Stimulated activated CD8-positive, alpha-beta memory T cell treated with anti-CD3 and anti-CD28 coated beads, Interleukin-7, amount 100 ng/mL, for 1 hour (primary cell): ENCODE measurements around the gene WFDC12.
A peak's percentile ranks its signal among the peaks of the same experiment; 100 is the strongest.
"Not testable (repeated sequence)": the region's sequence is repeated elsewhere in the genome, so short reads cannot be mapped to it uniquely, and the experiment has no call there.

Experiments
- DNase-seq, 2 donors: peaks; one replicate each; pipeline ENCODE4 v3.0.0-alpha.2; 2020; ENCODE audit warnings: low read depth in 2 of 2

WFDC12 gene, protein sequence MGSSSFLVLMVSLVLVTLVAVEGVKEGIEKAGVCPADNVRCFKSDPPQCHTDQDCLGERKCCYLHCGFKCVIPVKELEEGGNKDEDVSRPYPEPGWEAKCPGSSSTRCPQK

DNA sequence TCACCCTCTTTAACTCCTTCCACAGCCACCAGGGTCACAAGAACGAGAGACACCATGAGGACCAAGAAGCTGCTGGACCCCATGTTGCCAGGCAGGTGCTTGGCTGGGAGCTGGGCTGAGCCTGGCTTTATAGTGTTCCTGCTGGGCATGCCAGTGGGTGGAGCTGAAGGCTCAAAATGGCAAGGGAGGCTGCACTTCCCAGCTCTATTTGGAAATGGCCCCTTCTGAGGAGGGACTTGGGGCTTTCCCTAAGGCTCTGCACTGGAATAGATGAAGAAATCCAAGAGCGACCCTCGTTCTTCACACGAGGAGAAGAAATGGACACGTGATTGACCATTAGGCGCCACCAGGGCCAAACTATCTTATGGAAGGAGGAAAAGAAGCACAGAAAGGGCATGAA lies at the start of gene WFDC12:
WFDC12 (minus strand) TSS at position 101 of the 400 bp plus-strand sequence; CDS start at position 83, 18 bp downstream.
- no peak for DNase-seq

DNA sequence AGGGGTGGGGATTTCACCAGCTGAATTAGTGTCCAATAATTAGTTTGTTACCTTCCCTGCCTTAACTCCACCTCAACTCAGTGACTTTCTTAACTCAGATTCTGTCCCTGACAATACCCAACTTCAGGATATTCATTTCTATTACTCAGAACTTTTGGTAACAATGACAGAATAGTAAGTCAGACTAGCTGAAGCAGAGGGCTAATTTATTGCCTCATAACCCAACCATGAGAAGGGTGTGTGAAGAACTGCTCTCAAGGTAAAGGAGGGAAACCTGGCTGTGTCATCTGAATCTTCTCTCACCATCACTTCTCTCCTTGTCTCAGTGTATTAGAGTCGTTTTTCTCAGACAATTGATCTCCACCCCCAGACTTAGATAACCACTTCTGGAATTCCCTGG lies 49.3 kb upstream of the WFDC12 start:
- DNase-seq, result no peak

DNA sequence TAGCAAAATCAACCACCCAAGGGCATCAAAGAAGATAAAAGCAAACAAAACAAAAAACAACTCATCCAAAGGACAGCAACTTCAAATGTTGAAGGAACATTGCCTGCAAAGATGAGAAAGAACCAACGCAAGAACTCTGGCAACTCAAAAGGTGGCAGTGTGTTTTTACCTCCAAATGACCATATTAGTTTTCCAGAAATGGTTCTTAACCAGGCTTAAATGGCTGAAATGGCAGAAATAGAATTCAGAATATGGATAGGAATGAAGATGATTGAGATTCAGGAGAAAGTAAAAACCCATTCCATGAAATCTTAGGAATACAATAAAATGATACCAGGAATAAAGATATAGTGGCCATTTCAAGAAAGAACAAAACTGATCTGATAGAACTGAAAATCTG lies 40.6 kb upstream of the WFDC12 start:
- DNase-seq, result no peak

DNA sequence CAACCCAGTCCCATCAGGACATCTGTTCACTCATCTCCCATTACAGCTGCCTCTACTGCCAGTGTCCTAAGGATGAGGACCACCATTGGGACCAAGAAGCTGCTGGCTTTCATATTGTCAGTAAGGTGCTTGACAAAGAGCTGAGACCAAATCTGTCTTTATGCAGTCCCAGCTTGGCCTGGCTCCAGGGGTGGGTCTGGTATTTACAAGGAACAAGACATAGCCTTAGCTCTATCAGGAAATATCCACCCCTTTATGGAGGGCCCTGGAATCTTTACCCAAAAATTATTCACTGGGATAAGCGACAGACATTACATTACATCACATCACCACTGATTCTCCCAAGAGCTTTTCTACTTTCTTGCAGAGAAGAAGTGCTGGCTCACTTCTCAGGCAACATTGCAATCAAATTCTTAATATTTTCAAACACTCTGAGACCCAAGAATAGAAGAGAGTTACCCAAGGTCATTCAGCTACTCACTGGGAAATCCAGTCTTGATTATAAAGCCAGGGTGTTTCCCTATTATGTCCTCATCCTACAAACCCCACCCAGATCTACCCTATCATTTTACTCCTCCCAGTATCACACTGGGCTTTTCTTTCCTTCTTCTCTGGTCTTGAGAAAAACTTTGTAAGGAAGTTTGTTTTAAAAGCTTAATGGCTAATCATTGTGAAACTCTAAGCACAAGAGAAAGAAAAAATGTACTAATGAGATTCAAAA lies 39.0 kb upstream of the WFDC12 start:
- no peak for DNase-seq

DNA sequence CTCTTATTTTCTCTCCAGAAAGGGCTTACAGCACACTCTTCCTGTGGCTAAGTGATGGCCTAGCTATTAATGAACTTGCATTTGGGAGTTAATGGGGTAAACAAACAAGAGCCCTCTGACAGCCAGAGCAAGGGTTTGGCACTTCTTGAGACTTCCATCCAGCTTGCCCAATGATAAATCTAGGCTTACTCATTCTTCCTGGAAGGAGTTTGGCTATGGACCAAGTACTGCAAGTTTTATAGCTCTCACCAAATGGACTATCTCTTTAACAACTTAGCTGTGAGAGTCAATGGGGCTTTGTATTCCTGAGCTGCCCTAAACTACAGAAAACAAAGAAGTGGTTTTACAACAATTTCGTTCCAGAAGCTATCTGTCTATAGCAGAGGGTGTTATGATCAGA lies 33.7 kb upstream of the WFDC12 start:
- DNase-seq, result no peak

DNA sequence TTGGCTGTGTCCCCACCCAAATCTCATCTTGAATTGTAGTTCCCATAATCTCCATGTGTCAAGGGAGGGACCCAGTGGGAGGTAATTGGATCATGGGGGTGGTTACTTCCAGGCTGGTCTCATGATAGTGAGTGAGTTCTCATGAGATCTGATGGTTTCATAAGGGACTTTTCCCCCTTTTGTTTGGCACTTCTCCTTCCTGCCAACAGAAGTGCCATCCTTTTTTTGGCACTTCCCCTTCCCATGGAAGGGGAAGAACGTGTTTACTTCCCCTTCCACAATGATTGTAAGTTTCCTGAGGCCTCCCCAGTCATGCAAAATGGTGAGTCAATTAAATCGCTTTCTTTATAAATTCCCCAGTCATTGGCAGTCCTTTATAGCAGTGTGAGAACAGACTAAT lies 32.4 kb upstream of the WFDC12 start:
- DNase-seq, result no peak

DNA sequence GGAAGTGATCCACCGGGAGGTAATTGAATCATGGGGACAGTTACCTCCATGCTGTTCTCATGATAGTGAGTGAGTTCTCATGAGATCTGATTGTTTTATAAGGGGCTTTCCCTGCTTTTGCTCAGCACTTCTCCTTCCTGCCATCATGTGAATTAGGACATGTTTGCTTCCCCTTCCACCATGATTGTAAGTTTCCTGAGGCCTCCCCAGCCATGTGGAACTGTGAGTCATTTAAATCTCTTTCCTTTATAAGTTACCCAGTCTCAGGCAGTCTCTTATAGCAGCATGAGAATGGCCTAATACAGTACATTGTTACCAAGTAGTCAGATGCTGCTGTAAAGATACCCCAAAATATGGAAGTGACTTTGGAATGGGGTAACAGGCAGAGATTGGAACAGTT lies 30.5 kb upstream of the WFDC12 start:
- not testable (repeated sequence) for DNase-seq

DNA sequence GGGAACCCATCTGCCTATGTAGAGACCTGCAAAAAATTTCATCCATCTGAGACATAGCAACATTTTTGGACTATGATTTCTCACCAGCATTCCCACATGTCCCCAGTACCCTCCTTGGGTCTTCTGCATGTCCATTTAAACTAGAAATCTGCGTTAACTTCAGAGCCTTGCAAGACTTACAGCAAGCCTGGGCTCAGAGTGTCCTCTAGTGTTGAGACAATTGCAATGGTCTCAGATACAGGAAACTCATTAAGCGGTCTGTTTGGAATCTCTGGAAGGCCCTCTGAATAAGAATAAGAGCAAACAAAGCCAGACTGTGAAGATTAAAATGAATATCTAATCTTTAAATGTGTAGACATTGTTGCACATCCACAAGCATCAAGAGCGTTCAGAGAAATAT lies 29.9 kb upstream of the WFDC12 start:
- DNase-seq, result no peak

DNA sequence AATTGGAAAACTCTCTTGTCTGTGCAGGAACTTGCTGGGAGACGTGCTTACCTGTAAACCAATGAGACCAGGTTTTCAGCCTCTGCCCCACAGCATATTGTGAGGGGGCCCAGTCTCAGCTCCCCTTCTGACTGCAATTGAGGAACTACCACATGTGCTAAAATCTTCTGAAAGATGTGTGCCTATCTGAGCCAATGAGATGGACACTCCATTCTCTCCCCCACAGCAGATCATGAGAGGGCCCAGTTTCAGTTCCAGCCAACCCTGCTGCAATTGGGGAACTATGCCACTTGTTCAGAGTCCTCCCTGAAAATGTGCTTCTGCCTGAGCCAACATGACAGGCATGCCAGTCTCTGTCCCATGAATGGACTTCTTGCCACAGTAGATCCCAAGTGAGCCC lies 29.5 kb upstream of the WFDC12 start:
- DNase-seq, result no peak

DNA sequence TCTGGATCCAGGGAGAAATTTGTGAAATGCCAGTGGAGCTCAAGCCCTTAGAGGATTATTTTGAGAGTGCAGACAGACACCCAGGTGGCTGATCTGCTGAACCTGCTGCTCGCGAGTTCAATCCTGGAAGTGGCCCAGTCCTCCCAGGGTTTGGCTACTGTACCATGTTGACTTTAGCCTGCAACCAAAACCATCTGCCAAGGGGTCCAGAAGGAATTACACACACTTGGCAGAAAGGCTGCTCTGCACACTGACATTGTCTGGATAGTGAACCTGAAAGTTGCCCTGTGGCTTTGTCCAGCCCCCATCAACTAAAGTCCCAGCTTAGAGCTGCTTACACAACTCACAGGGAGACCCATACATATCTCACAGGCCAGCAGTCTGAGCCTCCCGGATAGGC lies 28.9 kb upstream of the WFDC12 start:
- no peak for DNase-seq

DNA sequence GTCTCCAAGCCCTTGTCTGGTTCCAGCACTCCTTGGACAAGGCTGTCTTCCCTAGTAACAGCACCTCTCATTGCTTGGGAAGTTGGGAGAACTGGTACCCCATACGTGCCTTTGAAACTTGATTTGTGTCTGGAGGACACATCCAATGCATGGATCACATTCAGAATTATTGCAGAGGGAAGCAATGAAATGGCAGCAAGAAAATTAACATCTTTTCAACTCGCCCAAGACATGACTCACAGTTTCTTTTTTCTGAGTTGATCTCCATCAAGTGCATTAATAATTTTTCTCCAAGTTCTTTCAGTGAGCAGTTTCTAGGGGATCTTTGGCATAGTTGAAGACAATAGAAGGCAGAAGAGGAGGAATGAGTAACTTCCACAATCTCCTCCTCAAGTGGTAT lies 28.1 kb upstream of the WFDC12 start:
- DNase-seq, result no peak

DNA sequence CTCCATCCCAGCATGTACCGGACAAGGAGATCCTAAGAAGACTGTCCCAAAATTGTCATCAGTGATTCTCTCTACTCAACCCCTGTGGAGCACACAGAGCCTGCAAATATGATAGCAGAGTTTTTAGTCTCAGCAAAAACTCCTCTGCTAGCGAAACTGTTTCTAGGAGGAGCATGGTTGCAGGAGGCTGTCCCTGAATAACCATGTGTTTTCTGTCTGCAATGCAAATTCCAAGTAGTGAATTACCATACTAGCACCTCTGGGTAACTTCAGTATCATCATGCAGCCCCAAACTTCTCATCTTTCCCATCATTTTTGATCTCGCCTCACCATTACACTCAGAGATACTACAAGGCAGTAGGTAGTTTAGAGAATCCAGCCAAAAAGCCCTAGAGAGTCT lies 24.8 kb upstream of the WFDC12 start:
- DNase-seq, result no peak

DNA sequence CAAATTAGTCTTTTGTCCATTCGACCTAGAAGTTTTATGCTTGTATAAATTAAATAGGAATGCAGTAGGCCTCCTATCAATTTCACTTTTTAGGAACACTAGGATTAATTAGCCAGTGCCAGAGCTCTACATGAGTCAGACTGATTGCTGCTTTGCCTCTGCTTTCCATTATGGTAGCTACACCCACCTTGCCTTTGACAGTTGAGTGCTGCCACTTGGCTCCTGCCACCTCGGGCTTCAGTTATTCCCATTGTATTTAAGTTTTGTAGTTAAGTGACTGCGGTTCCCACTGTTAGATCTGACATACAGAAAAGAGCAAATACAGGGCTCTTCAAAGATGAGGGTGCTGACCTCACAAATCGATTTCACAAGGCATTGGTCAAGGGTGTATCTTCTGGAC lies 16.6 kb upstream of the WFDC12 start:
- no peak for DNase-seq

DNA sequence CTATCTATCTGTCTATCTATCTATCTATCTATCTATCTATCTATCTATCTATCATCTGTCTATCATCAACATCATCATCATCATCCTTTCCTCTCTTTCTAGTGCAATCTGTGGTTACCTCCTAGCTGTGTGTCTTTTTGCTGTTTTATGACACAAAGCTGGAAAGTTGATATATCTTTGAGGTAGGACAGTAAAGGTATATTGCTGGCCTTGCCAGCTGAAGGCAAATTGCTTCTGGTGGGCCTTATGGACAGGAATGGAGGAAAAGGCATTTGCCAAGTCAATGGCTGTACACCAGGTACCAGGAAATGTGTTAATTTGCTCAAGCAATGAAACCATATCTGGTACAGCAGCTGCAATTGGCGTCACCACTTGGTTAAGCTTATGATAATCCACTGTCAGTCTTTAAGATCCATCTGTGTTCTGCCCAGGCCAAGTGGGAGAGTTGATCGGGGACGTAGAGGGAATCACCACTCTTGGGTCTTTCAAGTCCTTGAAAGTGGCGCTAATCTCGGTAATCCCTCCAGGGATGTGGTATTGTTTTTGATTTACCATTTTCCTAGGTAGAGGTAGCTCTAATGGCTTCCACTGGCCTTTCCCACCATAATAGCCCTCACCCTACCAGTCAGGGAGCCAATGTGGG lies 15.6 kb upstream of the WFDC12 start:
- DNase-seq, result not testable (repeated sequence)

DNA sequence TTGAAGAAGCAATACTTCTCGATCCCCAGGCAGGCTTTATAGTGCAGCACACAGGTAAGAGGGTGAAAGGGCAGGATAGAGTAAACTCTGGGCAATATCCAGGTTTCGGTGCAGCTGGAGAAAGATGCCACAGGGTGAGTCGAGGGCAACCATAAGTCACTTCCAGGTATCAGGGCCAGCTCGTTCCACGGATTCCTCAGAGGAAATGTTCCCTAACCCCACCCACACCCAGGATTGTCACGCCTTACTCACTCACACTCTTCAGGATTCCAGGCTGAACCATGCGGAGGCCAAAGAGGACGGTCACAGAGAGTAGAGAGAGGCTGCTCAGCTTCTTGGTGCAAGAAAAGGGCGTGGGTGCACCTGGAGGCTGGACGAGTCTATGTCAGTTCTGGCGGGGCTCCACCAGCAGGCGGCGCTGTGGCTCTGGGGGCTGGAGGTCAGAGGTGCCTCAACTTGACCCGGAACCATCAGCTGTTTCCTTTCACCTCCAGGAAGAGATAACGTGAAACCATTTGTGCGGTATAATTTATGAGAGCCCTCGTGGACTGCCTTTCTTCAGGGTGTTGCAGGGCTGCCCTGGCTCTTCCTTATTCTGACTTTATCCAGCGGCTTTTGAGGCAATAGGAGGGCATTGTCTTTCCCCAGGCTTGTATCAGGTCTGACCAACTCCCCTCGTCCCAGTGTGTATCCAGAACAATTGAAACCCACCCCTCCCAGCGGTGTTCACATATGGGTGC lies 14.5 kb upstream of the WFDC12 start:
- DNase-seq, result peak in 1 of 2 donors; percentile 5

DNA sequence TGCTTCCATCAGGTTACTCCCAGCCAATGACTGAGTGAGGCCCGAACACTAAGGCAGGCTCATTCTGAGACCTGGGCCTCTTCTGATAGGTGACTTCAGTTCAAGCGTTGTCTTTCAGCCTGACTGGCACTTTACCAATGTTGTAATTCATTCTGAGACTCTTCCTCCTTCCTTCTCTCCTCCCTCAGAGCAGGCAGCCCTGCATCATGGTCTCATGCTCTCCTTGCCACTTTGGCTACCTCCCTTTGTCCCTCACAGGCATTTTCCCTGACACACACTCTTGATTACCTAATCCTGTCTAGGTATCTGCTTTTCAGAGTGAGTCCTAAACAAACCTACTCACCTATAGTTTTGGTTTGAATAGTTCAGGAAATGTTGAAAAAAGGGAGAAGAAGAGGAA lies 12.6 kb upstream of the WFDC12 start:
- DNase-seq, result no peak

DNA sequence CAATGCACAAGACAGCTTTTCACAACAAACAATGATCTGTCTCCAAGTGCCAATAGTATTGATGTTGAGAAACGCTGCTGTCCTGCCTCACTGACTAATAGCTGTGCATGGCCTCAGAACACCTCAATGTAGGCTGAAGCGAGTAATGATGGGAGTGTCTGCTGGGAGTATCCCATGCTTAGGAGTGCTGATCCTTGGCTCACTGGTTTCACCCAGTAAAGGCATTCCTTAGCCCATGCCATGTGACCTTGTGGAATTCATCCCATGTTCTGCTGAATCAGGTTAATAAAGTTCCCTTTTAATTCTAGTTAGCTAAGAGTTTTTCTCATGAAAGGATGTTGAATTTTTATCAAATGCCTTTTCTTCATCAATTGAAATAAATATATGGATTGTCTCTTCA lies 3.8 kb upstream of the WFDC12 start:
- no peak for DNase-seq

DNA sequence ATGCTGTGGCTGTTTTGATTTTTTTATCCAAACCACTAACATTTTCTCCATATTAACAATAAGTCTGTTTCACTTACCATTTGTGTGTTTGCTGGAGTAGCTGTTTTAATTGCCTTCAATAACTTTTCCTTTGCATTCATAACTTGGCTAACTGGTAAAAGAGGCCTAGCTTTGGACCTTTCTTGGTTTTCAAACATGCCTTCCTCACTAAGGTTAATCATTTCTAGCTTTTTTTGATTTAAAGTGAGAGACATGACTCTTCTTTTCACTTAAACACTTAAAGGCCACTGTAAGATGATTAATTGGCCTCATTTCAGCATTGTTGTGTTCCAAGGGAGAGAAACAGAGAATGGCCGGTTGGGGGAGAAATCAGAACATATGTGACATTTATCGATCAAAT lies 2.9 kb downstream of the WFDC12 start:
- DNase-seq, result no peak

DNA sequence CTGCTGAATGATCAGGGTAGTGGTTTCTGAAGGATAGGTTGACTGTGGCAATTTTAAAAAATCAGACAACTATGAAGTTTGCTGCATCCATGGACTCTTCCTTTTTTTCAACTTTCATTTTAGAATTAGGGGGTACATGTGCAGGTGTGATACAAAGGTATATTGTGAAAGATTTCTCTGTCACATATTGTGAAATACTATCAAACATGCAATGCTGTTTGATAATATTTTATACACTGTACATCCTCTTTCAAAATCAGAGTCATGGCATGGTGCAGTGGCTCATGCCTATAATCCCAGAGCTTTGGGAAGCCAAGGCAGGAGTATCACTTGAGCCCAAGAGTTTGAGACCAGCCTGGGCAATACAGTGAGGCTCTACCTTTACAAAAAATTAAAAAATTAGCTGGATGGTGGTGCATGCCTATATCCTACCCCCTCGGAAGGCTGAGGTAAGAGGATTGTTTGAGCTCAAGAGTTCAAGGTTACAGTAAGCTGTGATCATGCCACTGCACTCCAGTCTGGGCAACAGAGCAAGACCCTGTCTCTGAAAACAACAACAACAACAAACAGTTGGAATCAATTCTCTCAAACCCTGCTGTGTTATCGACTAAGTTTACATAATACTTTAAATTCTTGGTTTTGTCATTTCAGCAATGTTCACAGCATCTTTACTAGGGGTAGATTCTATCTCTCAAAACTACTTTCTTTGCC lies 4.6 kb downstream of the WFDC12 start:
- no peak for DNase-seq

DNA sequence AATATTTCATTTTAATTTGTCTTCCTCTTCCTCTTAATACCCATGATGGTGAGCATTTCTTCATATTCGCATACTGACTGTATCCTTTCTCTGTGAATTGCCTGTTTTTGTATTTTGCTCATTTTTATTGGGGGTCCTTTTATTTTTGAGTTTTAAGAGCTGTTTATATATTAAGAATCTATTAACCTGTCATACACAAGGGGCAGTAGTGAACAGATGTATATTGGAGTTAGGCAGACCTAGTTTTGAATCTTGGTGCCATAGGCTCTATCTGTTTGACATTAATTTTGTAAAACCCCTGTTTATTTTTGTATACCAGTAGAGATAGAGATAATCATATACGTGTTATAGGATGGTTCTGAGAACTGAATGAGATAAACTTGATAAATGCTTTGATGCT lies 6.2 kb downstream of the WFDC12 start:
- DNase-seq, result no peak

DNA sequence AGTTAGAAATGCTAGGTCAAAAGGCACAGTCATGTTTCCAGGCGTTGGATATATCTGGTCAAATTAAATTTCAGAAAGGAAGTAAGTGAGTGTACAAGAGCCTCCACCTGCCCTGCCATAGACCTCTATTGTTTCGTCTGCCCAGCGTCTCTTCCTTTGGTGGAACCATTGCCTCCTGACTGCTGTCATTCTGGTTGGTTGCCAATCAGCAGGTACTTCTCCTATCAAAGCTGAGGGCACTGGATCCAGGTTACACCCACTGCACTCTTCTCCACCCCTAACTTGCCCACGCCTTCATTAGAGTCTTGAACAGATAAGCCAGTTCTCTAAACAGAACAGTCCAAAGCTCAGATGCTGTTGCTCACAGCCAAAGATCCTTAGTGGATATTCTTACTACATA lies 6.7 kb downstream of the WFDC12 start:
- DNase-seq, result no peak

DNA sequence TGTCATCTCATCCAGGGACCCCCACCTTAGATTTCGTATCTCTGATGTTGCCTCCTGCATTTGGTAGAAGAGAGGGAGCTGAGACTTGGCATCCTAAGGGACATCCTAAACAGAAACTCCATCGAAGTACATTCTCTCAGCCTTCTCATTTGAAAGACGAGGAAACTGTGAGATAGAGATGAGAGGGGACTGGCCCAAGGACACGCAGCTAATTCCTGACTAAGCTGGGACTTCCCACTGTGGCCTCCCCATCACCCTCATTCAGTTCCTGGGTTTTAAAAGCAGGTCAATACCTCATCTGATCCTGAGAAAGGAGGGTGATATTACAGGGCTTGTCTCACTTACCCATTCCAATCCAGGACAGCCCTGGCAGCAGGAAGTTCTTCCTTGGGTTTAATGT lies 8.4 kb downstream of the WFDC12 start:
- DNase-seq, result no peak
